Renal cortical epithelial cell (primary cell): ENCODE results near the gene HBM. TPM values are rescaled to one million over a fixed set of nuclear protein-coding genes. Genes with fewer than 3 reads are reported as not detected.
"Not testable (repeated sequence)": the region's sequence is repeated elsewhere in the genome, so short reads cannot be mapped to it uniquely, and the experiment has no call there.

Source experiments
- DNase-seq: peaks from one replicate; pipeline ENCODE4 v3.0.0-alpha.2; 2011; ENCODE audit warnings: low read depth
- total RNA-seq: library from RNA; depleted of rRNA; stranded (reverse); fragments of >200 nt; gene quantifications from 2 replicates; pipeline ENCODE4 v1.2.3, GENCODE V29; 2014

HBM gene
- total RNA-seq, 1 donor from 2014 or later: not detected

DNA sequence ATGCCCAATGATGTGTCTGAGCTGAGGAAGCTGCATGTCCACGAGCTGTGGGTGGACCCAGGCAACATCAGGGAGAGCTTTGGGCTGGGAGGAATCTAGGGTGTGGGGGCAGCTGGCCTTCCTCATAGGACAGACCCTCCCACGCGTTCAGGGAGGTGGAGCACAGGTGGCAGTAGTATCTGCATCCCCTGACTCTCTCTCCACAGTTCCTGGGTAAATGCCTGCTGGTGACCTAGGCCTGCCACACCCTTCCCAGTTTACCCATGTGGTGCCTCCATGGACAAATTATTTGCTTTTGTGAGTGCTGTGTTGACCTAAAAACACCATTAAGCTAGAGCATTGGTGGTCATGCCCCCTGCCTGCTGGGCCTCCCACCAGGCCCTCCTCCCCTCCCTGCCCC, 3.2 kb downstream of the HBM start:
- no peak for DNase-seq

DNA sequence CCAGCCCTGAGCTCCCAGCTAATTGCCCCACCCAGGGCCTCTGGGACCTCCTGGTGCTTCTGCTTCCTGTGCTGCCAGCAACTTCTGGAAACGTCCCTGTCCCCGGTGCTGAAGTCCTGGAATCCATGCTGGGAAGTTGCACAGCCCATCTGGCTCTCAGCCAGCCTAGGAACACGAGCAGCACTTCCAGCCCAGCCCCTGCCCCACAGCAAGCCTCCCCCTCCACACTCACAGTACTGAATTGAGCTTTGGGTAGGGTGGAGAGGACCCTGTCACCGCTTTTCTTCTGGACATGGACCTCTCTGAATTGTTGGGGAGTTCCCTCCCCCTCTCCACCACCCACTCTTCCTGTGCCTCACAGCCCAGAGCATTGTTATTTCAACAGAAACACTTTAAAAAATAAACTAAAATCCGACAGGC, 4.3 kb downstream of the HBM start:
- DNase-seq: peak; percentile 13

DNA sequence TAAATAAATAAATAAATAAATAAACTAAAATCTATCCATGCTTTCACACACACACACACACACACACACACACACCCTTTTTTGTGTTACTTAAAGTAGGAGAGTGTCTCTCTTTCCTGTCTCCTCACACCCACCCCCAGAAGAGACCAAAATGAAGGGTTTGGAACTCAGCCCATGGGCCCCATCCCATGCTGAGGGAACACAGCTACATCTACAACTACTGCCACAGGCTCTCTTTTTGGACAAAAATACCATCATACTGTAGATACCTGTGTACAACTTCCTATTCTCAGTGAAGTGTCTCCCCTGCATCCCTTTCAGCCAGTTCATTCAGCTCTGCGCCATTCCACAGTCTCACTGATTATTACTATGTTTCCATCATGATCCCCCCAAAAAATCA, 5.0 kb downstream of the HBM start:
- DNase-seq: no peak

DNA sequence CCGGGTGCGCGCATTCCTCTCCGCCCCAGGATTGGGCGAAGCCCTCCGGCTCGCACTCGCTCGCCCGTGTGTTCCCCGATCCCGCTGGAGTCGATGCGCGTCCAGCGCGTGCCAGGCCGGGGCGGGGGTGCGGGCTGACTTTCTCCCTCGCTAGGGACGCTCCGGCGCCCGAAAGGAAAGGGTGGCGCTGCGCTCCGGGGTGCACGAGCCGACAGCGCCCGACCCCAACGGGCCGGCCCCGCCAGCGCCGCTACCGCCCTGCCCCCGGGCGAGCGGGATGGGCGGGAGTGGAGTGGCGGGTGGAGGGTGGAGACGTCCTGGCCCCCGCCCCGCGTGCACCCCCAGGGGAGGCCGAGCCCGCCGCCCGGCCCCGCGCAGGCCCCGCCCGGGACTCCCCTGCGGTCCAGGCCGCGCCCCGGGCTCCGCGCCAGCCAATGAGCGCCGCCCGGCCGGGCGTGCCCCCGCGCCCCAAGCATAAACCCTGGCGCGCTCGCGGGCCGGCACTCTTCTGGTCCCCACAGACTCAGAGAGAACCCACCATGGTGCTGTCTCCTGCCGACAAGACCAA, 6.7 kb downstream of the HBM start, which contains the start of gene HBA2:
Gene HBA2, plus strand, starts transcription at position 503 of the 568 bp plus-strand sequence. Its CDS starts 37 bp downstream, at position 540.
- DNase-seq: not testable (repeated sequence)

DNA sequence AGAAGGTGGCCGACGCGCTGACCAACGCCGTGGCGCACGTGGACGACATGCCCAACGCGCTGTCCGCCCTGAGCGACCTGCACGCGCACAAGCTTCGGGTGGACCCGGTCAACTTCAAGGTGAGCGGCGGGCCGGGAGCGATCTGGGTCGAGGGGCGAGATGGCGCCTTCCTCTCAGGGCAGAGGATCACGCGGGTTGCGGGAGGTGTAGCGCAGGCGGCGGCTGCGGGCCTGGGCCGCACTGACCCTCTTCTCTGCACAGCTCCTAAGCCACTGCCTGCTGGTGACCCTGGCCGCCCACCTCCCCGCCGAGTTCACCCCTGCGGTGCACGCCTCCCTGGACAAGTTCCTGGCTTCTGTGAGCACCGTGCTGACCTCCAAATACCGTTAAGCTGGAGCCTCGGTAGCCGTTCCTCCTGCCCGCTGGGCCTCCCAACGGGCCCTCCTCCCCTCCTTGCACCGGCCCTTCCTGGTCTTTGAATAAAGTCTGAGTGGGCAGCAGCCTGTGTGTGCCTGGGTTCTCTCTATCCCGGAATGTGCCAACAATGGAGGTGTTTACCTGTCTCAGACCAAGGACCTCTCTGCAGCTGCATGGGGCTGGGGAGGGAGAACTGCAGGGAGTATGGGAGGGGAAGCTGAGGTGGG, 7.6 kb downstream of the HBM start:
- not testable (repeated sequence) for DNase-seq

DNA sequence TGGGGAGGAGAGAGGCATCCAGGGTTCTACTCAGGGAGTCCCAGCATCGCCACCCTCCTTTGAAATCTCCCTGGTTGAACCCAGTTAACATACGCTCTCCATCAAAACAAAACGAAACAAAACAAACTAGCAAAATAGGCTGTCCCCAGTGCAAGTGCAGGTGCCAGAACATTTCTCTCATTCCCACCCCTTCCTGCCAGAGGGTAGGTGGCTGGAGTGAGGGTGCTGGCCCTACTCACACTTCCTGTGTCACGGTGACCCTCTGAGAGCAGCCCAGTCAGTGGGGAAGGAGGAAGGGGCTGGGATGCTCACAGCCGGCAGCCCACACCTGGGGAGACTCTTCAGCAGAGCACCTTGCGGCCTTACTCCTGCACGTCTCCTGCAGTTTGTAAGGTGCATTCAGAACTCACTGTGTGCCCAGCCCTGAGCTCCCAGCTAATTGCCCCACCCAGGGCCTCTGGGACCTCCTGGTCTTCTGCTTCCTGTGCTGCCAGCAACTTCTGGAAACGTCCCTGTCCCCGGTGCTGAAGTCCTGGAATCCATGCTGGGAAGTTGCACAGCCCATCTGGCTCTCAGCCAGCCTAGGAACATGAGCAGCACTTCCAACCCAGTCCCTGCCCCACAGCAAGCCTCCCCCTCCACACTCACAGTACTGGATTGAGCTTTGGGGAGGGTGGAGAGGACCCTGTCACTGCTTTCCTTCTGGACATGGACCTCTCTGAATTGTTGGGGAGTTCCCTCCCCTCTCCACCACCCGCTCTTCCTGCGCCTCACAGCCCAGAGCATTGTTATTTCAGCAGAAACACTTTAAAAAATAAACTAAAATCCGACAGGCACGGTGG, 8.4 kb downstream of the HBM start:
- not testable (repeated sequence) for DNase-seq

DNA sequence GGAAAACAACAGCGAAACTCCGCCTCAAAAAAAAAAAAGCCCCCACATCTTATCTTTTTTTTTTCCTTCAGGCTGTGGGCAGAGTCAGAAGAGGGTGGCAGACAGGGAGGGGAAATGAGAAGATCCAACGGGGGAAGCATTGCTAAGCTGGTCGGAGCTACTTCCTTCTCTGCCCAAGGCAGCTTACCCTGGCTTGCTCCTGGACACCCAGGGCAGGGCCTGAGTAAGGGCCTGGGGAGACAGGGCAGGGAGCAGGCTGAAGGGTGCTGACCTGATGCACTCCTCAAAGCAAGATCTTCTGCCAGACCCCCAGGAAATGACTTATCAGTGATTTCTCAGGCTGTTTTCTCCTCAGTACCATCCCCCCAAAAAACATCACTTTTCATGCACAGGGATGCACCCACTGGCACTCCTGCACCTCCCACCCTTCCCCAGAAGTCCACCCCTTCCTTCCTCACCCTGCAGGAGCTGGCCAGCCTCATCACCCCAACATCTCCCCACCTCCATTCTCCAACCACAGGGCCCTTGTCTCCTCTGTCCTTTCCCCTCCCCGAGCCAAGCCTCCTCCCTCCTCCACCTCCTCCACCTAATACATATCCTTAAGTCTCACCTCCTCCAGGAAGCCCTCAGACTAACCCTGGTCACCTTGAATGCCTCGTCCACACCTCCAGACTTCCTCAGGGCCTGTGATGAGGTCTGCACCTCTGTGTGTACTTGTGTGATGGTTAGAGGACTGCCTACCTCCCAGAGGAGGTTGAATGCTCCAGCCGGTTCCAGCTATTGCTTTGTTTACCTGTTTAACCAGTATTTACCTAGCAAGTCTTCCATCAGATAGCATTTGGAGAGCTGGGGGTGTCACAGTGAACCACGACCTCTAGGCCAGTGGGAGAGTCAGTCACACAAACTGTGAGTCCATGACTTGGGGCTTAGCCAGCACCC, 9.5 kb downstream of the HBM start:
- no peak for DNase-seq

DNA sequence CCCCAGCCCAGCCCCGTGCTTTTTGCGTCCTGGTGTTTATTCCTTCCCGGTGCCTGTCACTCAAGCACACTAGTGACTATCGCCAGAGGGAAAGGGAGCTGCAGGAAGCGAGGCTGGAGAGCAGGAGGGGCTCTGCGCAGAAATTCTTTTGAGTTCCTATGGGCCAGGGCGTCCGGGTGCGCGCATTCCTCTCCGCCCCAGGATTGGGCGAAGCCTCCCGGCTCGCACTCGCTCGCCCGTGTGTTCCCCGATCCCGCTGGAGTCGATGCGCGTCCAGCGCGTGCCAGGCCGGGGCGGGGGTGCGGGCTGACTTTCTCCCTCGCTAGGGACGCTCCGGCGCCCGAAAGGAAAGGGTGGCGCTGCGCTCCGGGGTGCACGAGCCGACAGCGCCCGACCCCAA, 10.2 kb downstream of the HBM start:
- DNase-seq: not testable (repeated sequence)

DNA sequence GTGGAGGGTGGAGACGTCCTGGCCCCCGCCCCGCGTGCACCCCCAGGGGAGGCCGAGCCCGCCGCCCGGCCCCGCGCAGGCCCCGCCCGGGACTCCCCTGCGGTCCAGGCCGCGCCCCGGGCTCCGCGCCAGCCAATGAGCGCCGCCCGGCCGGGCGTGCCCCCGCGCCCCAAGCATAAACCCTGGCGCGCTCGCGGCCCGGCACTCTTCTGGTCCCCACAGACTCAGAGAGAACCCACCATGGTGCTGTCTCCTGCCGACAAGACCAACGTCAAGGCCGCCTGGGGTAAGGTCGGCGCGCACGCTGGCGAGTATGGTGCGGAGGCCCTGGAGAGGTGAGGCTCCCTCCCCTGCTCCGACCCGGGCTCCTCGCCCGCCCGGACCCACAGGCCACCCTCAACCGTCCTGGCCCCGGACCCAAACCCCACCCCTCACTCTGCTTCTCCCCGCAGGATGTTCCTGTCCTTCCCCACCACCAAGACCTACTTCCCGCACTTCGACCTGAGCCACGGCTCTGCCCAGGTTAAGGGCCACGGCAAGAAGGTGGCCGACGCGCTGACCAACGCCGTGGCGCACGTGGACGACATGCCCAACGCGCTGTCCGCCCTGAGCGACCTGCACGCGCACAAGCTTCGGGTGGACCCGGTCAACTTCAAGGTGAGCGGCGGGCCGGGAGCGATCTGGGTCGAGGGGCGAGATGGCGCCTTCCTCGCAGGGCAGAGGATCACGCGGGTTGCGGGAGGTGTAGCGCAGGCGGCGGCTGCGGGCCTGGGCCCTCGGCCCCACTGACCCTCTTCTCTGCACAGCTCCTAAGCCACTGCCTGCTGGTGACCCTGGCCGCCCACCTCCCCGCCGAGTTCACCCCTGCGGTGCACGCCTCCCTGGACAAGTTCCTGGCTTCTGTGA, 11.0 kb downstream of the HBM start, which contains the start of gene HBA1:
Gene HBA1, plus strand, starts transcription at position 204 of the 906 bp plus-strand sequence. Its CDS starts 37 bp downstream, at position 241.
- not testable (repeated sequence) for DNase-seq

DNA sequence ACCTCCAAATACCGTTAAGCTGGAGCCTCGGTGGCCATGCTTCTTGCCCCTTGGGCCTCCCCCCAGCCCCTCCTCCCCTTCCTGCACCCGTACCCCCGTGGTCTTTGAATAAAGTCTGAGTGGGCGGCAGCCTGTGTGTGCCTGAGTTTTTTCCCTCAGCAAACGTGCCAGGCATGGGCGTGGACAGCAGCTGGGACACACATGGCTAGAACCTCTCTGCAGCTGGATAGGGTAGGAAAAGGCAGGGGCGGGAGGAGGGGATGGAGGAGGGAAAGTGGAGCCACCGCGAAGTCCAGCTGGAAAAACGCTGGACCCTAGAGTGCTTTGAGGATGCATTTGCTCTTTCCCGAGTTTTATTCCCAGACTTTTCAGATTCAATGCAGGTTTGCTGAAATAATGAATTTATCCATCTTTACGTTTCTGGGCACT, 11.6 kb downstream of the HBM start:
- DNase-seq: no peak

DNA sequence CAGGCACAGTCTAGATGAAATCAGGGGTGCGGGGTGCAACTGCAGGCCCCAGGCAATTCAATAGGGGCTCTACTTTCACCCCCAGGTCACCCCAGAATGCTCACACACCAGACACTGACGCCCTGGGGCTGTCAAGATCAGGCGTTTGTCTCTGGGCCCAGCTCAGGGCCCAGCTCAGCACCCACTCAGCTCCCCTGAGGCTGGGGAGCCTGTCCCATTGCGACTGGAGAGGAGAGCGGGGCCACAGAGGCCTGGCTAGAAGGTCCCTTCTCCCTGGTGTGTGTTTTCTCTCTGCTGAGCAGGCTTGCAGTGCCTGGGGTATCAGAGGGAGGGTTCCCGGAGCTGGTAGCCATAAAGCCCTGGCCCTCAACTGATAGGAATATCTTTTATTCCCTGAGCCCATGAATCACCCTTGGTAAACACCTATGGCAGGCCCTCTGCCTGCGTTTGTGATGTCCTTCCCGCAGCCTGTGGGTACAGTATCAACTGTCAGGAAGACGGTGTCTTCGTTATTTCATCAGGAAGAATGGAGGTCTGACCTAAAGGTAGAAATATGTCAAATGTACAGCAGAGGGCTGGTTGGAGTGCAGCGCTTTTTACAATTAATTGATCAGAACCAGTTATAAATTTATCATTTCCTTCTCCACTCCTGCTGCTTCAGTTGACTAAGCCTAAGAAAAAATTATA, 12.3 kb downstream of the HBM start:
- DNase-seq: no peak

DNA sequence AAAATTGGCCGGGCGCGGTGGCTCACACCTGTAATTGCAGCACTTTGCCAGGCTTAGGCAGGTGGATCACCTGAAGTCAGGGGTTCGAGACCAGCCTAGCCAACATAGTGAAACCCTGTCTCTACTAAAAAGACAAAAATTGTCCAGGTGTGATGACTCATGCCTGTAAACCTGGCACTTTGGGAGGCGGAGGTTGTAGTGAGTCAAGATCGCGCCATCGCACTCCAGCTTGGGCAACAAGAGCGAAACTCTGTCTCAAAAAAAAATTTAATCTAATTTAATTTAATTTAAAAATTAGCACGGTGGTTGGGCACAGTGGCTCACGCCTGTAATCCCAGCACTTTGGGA, 12.9 kb downstream of the HBM start:
- DNase-seq: no peak

DNA sequence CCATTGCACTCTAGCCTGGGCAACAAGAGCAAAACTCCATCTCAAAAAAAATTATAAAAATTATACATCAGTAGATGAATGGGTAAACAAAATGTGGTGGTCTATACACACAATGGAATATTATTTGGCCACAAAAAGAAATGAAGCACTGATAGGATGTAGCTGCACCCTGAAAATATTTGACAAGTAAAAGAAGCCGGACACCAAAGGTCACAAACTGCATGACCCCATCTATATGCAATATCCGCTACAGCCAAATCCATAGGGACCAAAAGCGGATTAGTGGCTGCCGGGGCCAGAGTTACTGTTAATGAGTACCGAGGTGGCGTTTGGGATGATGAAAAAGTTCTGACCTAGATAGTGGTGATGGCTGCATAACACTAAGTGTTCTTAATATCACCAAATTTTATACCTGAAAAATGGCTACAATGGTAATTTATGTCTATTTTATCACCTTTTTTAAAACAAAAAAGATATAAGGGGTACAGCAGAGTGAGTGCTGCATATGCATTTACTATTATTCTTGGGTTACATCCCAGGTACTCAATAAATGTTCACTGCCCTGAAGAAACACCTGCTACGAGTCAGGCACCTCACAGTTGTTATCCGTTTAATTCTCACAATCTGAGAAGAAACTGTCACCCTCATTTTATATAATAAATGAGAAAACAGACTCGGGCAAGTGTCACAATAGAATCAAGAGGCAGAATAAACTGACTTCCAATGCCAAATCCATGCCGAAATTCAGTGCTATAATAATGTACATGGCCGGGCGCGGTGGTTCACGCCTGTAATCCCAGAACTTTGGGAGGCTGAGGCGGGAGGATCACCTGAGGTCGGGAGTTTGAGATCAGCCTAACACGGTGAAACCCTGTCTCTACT, 13.7 kb downstream of the HBM start:
- no peak for DNase-seq

DNA sequence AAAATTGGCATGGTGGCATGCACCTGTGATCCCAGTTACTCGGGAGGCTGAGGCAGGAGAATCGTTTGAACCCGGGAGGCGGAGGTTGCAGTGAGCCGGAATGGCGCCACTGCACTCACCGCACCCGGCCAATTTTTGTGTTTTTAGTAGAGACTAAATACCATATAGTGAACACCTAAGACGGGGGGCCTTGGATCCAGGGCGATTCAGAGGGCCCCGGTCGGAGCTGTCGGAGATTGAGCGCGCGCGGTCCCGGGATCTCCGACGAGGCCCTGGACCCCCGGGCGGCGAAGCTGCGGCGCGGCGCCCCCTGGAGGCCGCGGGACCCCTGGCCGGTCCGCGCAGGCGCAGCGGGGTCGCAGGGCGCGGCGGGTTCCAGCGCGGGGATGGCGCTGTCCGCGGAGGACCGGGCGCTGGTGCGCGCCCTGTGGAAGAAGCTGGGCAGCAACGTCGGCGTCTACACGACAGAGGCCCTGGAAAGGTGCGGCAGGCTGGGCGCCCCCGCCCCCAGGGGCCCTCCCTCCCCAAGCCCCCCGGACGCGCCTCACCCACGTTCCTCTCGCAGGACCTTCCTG, 14.4 kb downstream of the HBM start, which contains the start of gene HBQ1:
Gene HBQ1, plus strand, starts transcription at position 359 of the 575 bp plus-strand sequence. Its CDS starts 28 bp downstream, at position 387.
- no peak for DNase-seq

DNA sequence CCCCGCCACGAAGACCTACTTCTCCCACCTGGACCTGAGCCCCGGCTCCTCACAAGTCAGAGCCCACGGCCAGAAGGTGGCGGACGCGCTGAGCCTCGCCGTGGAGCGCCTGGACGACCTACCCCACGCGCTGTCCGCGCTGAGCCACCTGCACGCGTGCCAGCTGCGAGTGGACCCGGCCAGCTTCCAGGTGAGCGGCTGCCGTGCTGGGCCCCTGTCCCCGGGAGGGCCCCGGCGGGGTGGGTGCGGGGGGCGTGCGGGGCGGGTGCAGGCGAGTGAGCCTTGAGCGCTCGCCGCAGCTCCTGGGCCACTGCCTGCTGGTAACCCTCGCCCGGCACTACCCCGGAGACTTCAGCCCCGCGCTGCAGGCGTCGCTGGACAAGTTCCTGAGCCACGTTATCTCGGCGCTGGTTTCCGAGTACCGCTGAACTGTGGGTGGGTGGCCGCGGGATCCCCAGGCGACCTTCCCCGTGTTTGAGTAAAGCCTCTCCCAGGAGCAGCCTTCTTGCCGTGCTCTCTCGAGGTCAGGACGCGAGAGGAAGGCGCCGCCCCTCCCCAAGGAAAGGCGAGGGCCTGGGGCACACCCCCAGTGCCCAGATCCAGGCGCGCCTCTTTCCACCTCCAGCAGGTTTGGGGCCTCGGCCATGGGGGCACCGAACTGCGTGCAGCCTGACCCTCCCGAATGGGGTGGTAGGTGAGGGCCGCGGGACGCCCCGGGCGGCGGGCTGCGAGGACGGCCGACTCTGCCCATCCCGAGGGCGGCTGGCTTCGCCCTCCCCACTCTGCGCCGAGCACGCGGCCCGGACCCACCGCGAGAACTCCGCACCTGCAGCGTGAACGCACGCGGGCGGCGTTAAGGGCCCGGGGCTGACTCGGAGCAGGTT, 15.1 kb downstream of the HBM start:
- no peak for DNase-seq

DNA sequence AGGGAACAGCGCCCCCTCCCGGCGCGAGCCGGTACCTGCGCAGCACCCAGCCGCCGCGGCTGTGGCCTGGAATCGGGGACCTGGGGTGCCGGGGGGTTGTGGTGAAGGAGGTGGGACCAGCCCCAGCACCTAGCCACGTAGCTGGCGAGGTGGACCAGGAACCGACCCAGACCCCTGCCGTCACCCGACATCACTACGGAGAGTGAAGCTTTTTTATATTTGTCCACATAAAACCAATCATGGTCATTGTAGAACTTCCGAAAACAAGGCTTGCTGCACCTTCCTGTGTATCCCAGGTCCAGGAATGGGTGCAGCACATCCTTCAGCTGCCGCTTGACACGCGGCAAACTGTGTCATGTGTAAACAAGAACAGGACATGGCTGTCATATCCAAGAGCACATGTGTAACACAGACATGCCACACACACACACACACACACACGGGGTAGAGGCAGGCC, 15.8 kb downstream of the HBM start:
- DNase-seq: no peak

DNA sequence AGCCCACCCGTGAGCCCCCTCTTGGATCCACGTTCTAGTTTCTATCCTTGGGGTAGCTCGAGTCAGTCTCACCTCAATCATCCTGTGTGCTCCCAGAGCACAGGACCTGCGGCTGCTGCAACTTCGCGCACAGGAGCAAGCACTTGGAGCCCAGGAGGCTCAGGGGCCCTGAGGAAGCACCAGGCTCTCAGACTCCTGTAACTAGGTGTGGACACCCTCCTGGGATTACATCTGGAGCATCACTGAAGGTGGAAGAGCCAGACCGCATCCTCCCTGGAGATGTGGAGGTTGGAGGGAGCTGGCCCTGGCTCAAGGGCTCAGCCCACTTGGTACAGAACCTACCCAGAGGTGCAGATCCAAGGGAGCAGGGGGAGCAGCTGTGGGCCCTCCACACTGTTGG, 17.2 kb downstream of the HBM start:
- no peak for DNase-seq
